Hepatocyte (in vitro differentiated cells): ENCODE results near the gene CFAP90.

Source experiments
- CTCF ChIP-seq: fragments of 200-600 bp; sonication (generic); IDR thresholded peaks from 2 replicates; pipeline ENCODE4 v1.5.1; 2016; ENCODE audit warnings: antibody characterized with exemption, mild to moderate bottlenecking; ENCODE audit not compliant: poor library complexity
- EZH2 ChIP-seq: fragments of 200-600 bp; sonication (generic); IDR thresholded peaks from 2 replicates; pipeline ENCODE4 v1.6.1; 2016; ENCODE audit warnings: antibody characterized with exemption, mild to moderate bottlenecking, borderline replicate concordance
- EZH2phosphoT487 ChIP-seq: fragments of 200-600 bp; sonication (generic); IDR thresholded peaks from one replicate; pipeline ENCODE4 v1.6.1; 2018; ENCODE audit warnings: antibody characterized with exemption, mild to moderate bottlenecking, low read depth, moderate library complexity; ENCODE audit not compliant: unreplicated experiment, severe bottlenecking

GRCh38 chr5:7837403-7837802, 13.5 kb downstream of the CFAP90 start:
- no peak for TF ChIP-seq CTCF
- TF ChIP-seq EZH2phosphoT487: no peak
- no peak for TF ChIP-seq EZH2
